Measurements from ENCODE around the gene CHI3L1.

Gene CHI3L1

DNA sequence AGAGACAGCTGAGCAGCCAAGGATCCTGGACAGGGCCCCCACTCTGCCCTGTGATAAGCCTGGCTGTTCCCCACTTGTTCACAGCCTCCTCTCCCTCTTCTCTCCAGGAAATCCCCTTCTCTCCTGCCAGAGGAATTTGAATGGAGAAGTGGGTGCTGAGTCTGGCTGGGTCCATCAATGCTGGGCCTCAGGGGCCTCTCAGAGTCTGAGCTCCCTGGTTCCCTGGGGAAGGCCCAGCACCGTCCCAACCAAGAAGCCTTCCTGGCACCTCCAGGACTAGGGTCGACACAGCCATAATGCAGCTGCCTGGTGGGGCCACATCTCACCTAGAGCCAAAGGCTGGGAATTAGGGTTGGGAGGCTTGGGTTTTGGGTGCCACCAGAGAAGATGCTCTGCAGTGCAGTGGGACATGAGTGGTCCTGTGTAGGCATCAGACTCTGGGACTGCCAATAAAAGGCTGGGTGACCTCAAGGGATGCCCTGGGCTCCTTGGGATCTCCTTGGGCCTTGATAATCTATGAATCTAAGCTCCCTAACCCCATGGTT, 13.4 kb downstream of the CHI3L1 start:
- no peak overlapping the region for H3K27ac Mint-ChIP-seq
- DNase-seq (ENCODE audit: low spot score in 2 of 2): no peak
- no peak overlapping the region for H3K4me3 Mint-ChIP-seq
- peaks cover 2% of the 10 kb centered on the region for H3K4me1 Mint-ChIP-seq
- peaks cover 12% of the 10 kb centered on the region for H3K27me3 Mint-ChIP-seq
- ATAC-seq (ENCODE audit: low read depth): no peak
- H3K9me3 Mint-ChIP-seq: no peaks in the 10 kb centered on the region
- H3K36me3 Mint-ChIP-seq: no peaks in the 10 kb centered on the region

DNA sequence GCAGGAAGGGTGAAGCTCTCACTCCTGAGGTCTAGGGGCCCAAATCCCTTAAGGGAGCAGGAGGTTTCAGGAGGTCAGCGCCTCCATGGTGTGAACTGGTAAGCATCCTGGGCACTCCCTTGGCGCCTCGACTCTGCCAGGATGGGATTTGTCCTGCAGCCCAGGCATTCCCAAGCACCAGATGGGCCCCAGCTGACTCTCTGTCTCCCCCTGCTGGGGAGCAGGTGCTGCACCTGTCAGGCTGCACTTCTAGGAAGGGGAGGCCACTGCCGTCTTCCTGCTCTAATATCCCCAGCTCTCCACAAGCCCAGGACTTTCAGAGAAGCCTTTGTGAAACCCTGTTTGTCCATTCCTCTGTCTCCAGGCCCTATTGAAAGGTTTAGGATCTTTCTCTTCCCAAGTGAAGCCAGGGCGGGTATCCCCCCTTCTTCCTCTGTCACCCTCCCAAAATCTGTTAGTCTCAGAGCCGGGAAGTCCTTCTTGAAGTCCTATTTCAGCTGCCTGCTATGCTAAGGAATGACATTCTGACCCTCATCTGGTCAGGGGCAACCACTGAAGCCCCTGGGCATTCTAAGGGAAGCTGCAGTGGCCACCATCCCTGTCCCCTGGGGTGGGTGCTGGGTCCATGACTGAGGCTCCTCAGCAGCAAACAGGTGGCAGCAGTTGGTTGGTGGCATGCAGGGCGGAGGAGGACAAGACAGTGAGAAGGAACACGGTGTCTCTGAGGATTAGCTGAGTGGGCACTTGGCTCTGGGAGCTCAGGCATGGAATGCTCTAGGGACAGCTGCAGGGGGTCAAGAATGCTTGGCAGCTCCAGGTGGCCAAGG, 14.1 kb downstream of the CHI3L1 start:
- H3K4me1 Mint-ChIP-seq: peaks cover 2% of the 10 kb centered on the region
- H3K4me3 Mint-ChIP-seq: no peak overlapping the region
- peak; percentile 38 to 44 for DNase-seq (ENCODE audit: low spot score in 2 of 2)
- no peaks in the 10 kb centered on the region for H3K36me3 Mint-ChIP-seq
- peaks cover 9% of the 10 kb centered on the region for H3K27me3 Mint-ChIP-seq
- peak; percentile 52 for ATAC-seq (ENCODE audit: low read depth)
- no peaks in the 10 kb centered on the region for H3K9me3 Mint-ChIP-seq
- no peak overlapping the region for H3K27ac Mint-ChIP-seq

DNA sequence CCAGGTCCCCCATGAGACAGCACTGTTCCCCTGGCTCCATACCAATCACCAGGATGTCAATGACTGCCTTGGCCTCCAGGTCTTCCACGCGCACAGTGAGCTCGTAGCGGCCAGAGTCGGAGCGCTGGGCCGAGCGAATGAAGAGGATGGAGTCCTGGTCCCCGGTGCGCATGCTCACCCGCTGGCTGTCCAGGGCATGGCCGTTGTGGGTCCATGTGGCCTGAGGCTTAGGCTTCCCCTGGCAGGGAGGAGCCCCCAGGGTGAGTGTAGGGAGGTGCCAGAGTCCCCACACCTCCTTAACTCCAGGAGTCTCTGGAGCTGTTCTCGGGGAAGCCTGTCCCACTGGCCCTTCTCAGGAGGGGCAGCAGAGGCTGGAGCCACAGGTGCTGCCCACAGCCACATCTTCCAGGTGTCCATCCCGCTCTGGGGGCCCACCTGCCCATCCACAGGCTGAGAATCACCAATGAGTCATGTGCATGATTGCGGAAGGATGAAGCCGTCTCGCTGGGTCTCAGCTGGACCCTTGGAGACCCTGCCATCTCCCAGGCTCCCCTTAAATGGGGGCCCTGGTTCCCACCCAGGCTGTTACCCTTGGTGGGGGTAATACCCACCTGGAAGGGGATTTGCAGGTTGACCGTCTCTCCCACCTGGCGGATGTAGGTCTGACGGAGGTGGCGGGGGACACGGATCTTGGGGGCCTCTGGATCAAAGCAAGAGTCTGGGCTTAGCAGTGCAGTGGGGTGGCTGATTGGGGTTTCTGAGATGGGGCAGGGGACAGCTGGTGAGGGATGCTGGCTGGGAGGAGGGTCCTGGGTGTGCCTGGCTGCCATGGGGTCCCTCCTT, 14.9 kb downstream of the CHI3L1 start:
- ATAC-seq (ENCODE audit: low read depth): no peak
- Mint-ChIP-seq H3K27me3 (peaks cover 8% of the 10 kb centered on the region), H3K4me3 (no peak overlapping the region)

DNA sequence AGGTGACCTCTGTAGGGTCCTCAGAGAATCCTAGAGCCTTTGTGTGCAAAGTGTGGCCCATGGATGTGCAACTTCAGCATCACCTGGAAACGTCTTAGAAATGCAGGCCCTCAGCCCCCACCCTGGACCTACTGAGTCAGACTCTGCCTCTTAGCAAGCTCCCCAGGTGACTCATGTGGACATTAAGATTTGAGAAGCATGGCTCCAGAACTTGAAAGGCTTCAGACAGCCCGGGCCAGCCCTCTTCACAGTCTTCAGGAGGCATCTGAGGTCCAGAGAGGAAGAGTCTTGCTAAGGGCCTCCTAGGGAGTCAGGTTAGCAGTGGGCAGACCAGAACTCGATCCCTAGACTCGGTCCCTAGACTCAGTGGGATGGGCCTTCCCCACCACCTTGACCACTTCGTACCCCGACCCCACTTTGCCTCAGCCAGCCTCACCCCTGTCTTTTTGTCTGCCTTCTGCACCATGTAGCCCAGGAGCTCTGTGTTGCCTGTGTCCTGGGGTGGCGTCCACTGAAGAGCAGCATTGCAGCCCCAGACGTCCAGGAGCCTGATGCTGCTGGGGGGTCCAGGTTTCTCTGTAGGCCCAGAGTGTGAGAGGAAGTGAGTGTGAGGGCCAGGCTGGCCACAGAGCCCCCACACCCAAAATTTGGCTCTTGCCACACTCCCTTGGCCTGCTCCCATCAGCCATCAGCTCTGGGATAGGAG, 15.7 kb downstream of the CHI3L1 start:
- H3K27me3 Mint-ChIP-seq: peaks cover 9% of the 10 kb centered on the region
- peaks cover 6% of the 10 kb centered on the region for H3K4me1 Mint-ChIP-seq
- no peak for ATAC-seq (ENCODE audit: low read depth)
- DNase-seq (ENCODE audit: low spot score in 2 of 2): no peak
- no peaks in the 10 kb centered on the region for H3K36me3 Mint-ChIP-seq
- H3K27ac Mint-ChIP-seq: no peak overlapping the region
- H3K4me3 Mint-ChIP-seq: no peak overlapping the region
- H3K9me3 Mint-ChIP-seq: no peaks in the 10 kb centered on the region

More for the DNA sequence above, 14.9 kb downstream of the CHI3L1 start:
- H3K27ac Mint-ChIP-seq: no peak overlapping the region
- H3K4me1 Mint-ChIP-seq: peaks cover 6% of the 10 kb centered on the region
- no peak for DNase-seq (ENCODE audit: low spot score in 2 of 2)
- no peaks in the 10 kb centered on the region for H3K36me3 Mint-ChIP-seq
- H3K9me3 Mint-ChIP-seq: no peaks in the 10 kb centered on the region

DNA sequence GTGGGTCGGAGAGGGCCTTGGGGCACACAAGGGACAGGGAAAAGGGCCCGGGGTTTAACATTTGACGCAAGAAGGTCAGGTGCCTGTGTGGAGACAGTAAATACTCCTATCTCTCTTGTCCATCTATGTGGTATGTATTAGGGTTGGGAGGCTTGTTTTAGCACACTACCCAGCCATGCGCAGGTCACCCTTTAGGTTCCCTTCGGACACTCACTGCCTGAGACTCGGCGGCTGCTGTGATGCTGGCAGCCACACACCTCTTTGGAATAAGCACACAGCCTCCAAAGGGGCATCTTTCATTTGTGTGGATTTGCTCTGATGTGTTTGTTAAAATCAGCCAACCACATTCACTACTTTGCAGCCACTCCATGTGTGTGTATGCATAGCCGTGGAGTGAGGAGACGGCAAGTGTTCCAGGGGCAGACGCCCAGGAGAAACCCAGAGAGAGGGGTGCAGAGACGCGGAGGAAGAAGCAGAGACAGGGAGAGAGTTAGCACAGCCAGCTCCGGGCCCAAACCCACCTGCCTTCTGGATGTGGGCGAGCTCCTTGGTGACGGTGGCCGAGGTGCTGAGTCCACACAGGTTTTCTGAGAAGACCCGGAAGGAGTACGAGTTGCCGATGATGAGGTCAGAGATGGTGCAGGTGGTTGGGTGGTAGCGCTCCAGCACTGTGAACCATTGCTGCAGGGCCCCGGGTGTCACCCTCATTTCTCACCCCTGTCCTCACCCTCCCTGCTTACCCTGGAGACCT, 16.6 kb downstream of the CHI3L1 start:
- DNase-seq (ENCODE audit: low spot score in 2 of 2): no peak
- Mint-ChIP-seq H3K27me3 (peaks cover 10% of the 10 kb centered on the region), H3K27ac (no peak overlapping the region), H3K4me3 (no peak overlapping the region), H3K9me3 (no peaks in the 10 kb centered on the region), H3K36me3 (no peaks in the 10 kb centered on the region), H3K4me1 (peaks cover 6% of the 10 kb centered on the region)
- ATAC-seq (ENCODE audit: low read depth): no peak

DNA sequence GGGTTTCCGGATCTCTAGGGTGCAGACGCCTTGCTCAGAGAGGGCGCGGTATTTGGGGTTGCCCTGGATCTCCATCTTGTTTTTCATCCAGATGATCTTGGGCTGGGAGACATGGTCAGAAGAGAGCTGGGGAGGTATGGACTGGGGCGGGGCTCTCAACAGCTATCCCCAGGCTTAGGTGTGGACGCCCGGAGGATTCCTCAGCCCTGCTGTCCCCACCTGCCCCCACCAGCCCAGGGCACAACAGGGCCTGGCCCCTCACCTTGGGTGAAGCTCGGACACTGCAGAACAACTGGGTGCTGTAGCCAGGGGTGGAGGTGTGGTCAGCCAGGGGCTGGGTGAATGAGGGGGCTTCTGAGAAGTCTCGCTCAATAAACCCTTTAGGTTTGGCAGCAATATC, 17.5 kb downstream of the CHI3L1 start:
- Mint-ChIP-seq H3K27ac (no peak overlapping the region), H3K27me3 (peaks cover 14% of the 10 kb centered on the region), H3K9me3 (no peaks in the 10 kb centered on the region), H3K4me3 (no peak overlapping the region), H3K4me1 (peaks cover 6% of the 10 kb centered on the region), H3K36me3 (no peaks in the 10 kb centered on the region)
- no peak for DNase-seq (ENCODE audit: low spot score in 2 of 2)
- no peak for ATAC-seq (ENCODE audit: low read depth)

DNA sequence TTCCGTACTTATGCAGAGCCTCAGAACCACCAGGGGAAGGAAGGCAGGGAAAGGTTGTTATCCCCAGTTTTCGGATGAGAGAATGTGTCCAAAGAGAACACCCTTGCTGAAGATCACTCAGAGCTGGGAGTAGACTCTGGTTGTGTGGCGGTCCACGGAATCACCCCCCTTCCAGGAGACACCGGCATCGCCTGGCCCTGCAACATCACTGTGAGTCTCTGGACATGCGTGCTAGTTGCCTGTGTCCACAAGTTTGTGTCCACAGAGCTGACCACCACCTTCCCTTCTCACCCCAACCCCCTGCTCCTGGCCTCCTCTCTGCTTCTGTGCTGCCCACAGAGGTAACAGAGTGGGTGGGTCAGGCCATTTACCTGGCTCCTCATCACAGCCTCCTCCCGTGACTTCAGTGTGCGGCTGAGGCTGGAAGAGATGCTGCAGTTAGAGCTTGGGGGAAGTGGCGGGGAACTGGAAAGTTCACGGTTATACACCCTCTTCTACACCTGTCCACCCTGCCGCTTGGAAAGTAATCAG, 18.2 kb downstream of the CHI3L1 start:
- Mint-ChIP-seq H3K4me1 (peaks cover 4% of the 10 kb centered on the region), H3K9me3 (no peaks in the 10 kb centered on the region), H3K36me3 (no peaks in the 10 kb centered on the region), H3K27me3 (peaks cover 12% of the 10 kb centered on the region), H3K4me3 (no peak overlapping the region), H3K27ac (no peak overlapping the region)
- DNase-seq (ENCODE audit: low spot score in 2 of 2) (no peak), ATAC-seq (ENCODE audit: low read depth) (no peak)

DNA sequence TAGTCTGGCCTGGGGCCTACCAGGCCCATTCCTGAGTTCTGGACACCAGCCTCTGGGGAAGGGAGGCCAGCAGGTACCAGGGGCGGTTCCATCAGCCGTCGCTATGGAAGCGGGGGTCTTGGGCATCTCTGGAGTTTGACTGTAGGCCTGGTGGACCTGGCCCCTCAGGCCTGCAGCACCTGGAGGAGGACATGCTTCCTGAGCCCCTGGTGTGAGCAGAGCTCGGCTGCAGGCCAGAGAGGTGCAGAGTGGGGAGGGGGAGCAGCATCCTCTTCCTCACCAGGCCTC, 18.6 kb downstream of the CHI3L1 start:
- Mint-ChIP-seq H3K9me3 (no peaks in the 10 kb centered on the region), H3K27ac (no peak overlapping the region), H3K27me3 (peaks cover 13% of the 10 kb centered on the region), H3K4me1 (peaks cover 4% of the 10 kb centered on the region), H3K36me3 (no peaks in the 10 kb centered on the region), H3K4me3 (no peak overlapping the region)
- ATAC-seq (ENCODE audit: low read depth) (no peak), DNase-seq (ENCODE audit: low spot score in 2 of 2) (no peak)

DNA sequence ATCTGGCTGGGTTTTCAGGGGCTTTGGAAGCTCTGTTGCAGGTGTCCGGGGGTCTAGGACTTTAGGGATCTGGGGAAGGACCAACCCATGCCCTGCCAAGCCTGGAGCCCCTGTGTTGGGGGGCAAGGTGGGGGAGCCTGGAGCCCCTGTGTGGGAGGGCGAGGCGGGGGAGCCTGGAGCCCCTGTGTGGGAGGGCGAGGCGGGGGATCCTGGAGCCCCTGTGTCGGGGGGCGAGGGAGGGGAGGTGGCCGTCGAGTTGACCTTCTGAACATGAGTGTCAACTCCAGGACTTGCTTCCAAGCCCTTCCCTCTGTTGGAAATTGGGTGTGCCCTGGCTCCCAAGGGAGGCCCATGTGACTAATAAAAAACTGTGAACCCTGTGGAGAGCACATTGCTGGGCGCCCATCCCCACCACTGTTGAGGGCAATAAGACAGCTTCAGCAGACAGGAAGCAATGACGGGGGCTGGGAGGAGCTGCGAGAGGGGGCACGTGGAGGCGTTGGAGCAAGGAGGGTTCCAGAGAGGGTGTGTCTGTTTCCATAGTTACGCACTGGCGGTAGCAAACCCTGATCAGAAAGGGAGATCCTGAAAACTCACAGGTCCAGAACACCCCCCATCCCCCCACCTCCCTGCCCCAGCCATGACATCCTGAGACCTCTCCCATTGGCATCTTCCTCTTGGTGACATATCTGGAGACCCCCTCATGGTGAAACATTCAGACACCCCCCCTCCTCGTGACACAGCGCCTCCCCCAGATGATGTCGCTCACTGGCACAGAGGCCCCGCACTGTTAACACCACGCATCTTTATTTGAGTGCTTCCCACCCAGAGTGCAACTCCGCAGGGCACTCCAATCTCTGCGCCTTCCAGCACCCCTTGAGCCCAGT, 19.2 kb downstream of the CHI3L1 start:
- no peaks in the 10 kb centered on the region for H3K36me3 Mint-ChIP-seq
- ATAC-seq (ENCODE audit: low read depth): no peak
- DNase-seq (ENCODE audit: low spot score in 2 of 2): no peak
- H3K27ac Mint-ChIP-seq: no peak overlapping the region
- peaks cover 15% of the 10 kb centered on the region for H3K27me3 Mint-ChIP-seq
- no peak overlapping the region for H3K4me3 Mint-ChIP-seq
- H3K4me1 Mint-ChIP-seq: peaks cover 4% of the 10 kb centered on the region
- no peaks in the 10 kb centered on the region for H3K9me3 Mint-ChIP-seq

DNA sequence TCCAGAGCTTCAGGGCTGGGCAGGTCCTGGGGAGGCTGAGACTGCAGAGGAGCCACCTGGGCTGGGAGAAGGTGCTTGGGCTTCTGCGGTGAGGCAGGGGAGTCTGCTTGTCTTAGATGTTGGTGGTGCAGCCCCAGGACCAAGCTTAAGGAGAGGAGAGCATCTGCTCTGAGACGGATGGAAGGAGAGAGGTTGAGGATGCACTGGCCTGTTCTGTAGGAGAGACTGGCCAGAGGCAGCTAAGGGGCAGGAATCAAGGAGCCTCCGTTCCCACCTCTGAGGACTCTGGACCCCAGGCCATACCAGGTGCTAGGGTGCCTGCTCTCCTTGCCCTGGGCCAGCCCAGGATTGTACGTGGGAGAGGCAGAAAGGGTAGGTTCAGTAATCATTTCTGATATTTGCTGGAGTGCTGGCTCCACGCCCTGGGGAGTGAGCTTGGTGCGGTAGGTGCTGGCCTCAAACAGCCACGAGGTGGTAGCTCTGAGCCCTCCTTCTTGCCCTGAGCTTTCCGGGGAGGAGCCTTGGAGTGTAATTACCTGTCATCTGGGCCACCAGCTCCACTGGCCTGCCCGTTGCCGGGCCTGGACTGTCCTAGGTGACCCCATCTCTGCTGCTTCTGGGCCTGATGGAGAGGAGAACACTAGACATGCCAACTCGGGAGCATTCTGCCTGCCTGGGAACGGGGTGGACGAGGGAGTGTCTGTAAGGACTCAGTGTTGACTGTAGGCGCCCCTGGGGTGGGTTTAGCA, 20.1 kb downstream of the CHI3L1 start:
- ATAC-seq (ENCODE audit: low read depth): no peak
- Mint-ChIP-seq H3K4me3 (no peak overlapping the region), H3K4me1 (peaks cover 4% of the 10 kb centered on the region), H3K9me3 (no peaks in the 10 kb centered on the region), H3K27ac (no peak overlapping the region), H3K36me3 (no peaks in the 10 kb centered on the region), H3K27me3 (peaks cover 15% of the 10 kb centered on the region)
- no peak for DNase-seq (ENCODE audit: low spot score in 2 of 2)

DNA sequence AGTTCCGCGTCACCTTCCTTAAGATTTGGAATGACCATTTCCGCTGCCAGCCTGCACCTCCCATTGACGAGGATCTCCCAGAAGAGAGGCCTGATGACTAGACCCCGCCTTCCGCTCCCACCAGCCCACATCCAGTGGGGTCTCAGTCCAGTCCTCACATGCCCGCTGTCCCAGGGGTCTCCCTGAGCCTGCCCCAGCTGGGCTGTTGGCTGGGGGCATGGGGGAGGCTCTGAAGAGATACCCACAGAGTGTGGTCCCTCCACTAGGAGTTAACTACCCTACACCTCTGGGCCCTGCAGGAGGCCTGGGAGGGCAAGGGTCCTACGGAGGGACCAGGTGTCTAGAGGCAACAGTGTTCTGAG, 20.7 kb downstream of the CHI3L1 start:
- no peak overlapping the region for H3K4me3 Mint-ChIP-seq
- no peak for DNase-seq (ENCODE audit: low spot score in 2 of 2)
- no peak overlapping the region for H3K27ac Mint-ChIP-seq
- no peaks in the 10 kb centered on the region for H3K36me3 Mint-ChIP-seq
- H3K9me3 Mint-ChIP-seq: no peaks in the 10 kb centered on the region
- ATAC-seq (ENCODE audit: low read depth): no peak
- peaks cover 4% of the 10 kb centered on the region for H3K4me1 Mint-ChIP-seq
- H3K27me3 Mint-ChIP-seq: peaks cover 19% of the 10 kb centered on the region

DNA sequence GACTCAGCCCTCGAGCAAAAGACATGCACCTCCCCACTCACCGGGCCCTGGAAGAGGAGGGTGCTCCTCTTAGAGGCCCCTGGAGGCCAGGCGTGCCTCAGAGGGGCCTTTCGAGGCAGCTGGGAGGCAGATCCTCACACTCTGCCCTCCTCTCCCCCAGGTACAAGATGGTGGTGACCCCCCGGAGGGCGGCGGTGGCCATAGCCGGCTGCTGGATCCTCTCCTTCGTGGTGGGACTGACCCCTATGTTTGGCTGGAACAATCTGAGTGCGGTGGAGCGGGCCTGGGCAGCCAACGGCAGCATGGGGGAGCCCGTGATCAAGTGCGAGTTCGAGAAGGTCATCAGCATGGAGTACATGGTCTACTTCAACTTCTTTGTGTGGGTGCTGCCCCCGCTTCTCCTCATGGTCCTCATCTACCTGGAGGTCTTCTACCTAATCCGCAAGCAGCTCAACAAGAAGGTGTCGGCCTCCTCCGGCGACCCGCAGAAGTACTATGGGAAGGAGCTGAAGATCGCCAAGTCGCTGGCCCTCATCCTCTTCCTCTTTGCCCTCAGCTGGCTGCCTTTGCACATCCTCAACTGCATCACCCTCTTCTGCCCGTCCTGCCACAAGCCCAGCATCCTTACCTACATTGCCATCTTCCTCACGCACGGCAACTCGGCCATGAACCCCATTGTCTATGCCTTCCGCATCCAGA, 21.3 kb downstream of the CHI3L1 start:
- DNase-seq (ENCODE audit: low spot score in 2 of 2) (no peak), ATAC-seq (ENCODE audit: low read depth) (no peak)
- Mint-ChIP-seq H3K4me1 (peaks cover 4% of the 10 kb centered on the region), H3K27ac (no peak overlapping the region), H3K9me3 (no peaks in the 10 kb centered on the region), H3K4me3 (no peak overlapping the region), H3K27me3 (peaks cover 19% of the 10 kb centered on the region), H3K36me3 (no peaks in the 10 kb centered on the region)
